HG03025 (cell line): ENCODE data around the gene PRKN.

ENCODE experiments used
- ATAC-seq: cut with Tn5 transposase; IDR thresholded peaks from one replicate; pipeline ENCODE4 v1.9.1; 2021; ENCODE audit warnings: mild to moderate bottlenecking, moderate library complexity; ENCODE audit not compliant: unreplicated experiment, low FRiP score

PRKN gene

GRCh38 chr6:162712694-162713093 is 14.9 kb downstream of the PRKN start:
- ATAC-seq, result no peak

GRCh38 chr6:162711376-162711775 is 16.2 kb downstream of the PRKN start:
- ATAC-seq, result no peak

- no peak for ATAC-seq
These were observed 16.6 kb downstream of the PRKN start for GRCh38 chr6:162710936-162711335.

- ATAC-seq, result no peak
These were observed 17.1 kb downstream of the PRKN start for GRCh38 chr6:162710419-162710818.

GRCh38 chr6:162709431-162709830 is 18.1 kb downstream of the PRKN start:
- ATAC-seq, result no peak

GRCh38 chr6:162708971-162709370 is 18.6 kb downstream of the PRKN start:
- ATAC-seq, result no peak

- no peak for ATAC-seq
These were observed 21.3 kb downstream of the PRKN start for GRCh38 chr6:162706232-162706631.

- ATAC-seq, result no peak
These were observed 21.8 kb downstream of the PRKN start for GRCh38 chr6:162705736-162706135.

GRCh38 chr6:162704001-162704400 is 23.6 kb downstream of the PRKN start:
- ATAC-seq, result no peak

- ATAC-seq, result no peak
These were observed 25.1 kb downstream of the PRKN start for GRCh38 chr6:162702446-162702845.

GRCh38 chr6:162701551-162701950 is 26.0 kb downstream of the PRKN start:
- no peak for ATAC-seq

- ATAC-seq, result no peak
These were observed 26.6 kb downstream of the PRKN start for GRCh38 chr6:162700966-162701365.

GRCh38 chr6:162699961-162700360 is 27.6 kb downstream of the PRKN start:
- ATAC-seq, result no peak

- no peak for ATAC-seq
These were observed 29.1 kb downstream of the PRKN start for GRCh38 chr6:162698440-162698839.

- no peak for ATAC-seq
These were observed 29.6 kb downstream of the PRKN start for GRCh38 chr6:162697872-162698403.

- no peak for ATAC-seq
These were observed 37.4 kb downstream of the PRKN start for GRCh38 chr6:162690158-162690557.

- ATAC-seq, result no peak
These were observed 38.7 kb downstream of the PRKN start for GRCh38 chr6:162688751-162689345.

- no peak for ATAC-seq
These were observed 42.0 kb downstream of the PRKN start for GRCh38 chr6:162685586-162685985.

- no peak for ATAC-seq
These were observed 42.6 kb downstream of the PRKN start for GRCh38 chr6:162684961-162685360.

- ATAC-seq, result no peak
These were observed 43.5 kb downstream of the PRKN start for GRCh38 chr6:162684052-162684451.

GRCh38 chr6:162683135-162683534 is 44.4 kb downstream of the PRKN start:
- no peak for ATAC-seq

GRCh38 chr6:162681447-162681846 is 46.1 kb downstream of the PRKN start:
- ATAC-seq, result no peak

- ATAC-seq, result no peak
These were observed 46.7 kb downstream of the PRKN start for GRCh38 chr6:162680871-162681270.
